ENCODE measurements around the gene ZFHX3. TPM values are rescaled to one million over a fixed set of nuclear protein-coding genes. Genes with fewer than 3 reads are reported as not detected.

The ZFHX3 gene
- total and polyA plus RNA-seq, 2 donors (not counting 3 experiments of a cell fraction or from before 2014, with no cell fraction given): 3.7 to 18.8 TPM

DNA sequence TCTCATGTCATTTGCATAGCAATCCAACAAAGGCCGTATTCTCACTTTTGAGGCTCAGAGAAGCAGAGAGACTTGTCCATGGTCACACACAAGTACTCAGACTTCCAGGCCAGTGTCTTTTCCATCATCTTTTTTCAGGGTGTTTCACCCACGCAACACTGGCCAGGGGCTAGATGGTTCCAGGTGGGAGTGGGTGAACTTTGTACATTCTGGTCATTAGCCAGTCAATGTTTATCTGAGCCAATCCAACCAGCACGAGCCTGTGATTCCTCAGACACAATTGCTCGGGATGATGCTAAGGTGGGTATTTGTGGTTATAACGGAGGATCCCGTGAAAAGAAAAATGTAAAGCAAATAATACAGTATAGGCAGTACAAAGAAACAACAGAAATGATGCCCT lies 56.3 kb downstream of the ZFHX3 start:
- Histone ChIP-seq H3K9me1 (replicated peaks; ENCODE audit: control insufficient read depth, extremely low read depth, insufficient read depth, low read length) (no peaks in the 10 kb centered on the region), H3K27me3 (ENCODE audit: control insufficient read depth in 2 of 2, insufficient read depth in 2 of 2, low read length in 2 of 2) (no peaks in the 10 kb centered on the region), H3K9me3 (replicated peaks; ENCODE audit: control insufficient read depth, insufficient read depth, low read length) (no peaks in the 10 kb centered on the region), H3K27ac (ENCODE audit: insufficient read depth, low read depth, low read length) (no peak overlapping the region), H2AFZ (ENCODE audit: low read depth, low read length) (no peak overlapping the region), H3K36me3 (ENCODE audit: control insufficient read depth in 2 of 2, extremely low read depth in 1 of 2, insufficient read depth in 2 of 2, low read length in 2 of 2) (no peaks in the 10 kb centered on the region), H3K4me2 (ENCODE audit: insufficient read depth, low read length) (no peak overlapping the region), H4K20me1 (replicated peaks; ENCODE audit: control insufficient read depth, extremely low read depth, insufficient read depth, low read length) (no peaks in the 10 kb centered on the region), H3K9ac (replicated peaks; ENCODE audit: extremely low read depth, insufficient read depth, low read length) (no peak overlapping the region), H3K4me1 (ENCODE audit: control insufficient read depth, extremely low read depth, insufficient read depth, low read length) (peaks cover 12% of the 10 kb centered on the region), H3K79me2 (ENCODE audit: control insufficient read depth, insufficient read depth, low read length) (peaks cover 36% of the 10 kb centered on the region), H3K4me3 (replicated peaks in 1 of 3; ENCODE audit: insufficient read depth in 1 of 3, low read depth in 1 of 3, low read length in 3 of 3) (no peak overlapping the region)
- intact Hi-C loops (cut with micrococcal nuclease): no loop called here
- FAIRE-seq (no peak), DNase-seq (ENCODE audit: low read depth, low spot score) (no peak)
- ChIA-PET POLR2A (no interaction called here), CTCF (no interaction called here)
- BruUV-seq (replicated peaks): no TSS peak
- dilution Hi-C loops (cut with MboI; ENCODE audit: extremely low pct_ligation_motif_present, low sequenced_read_pairs): no loop called here
- TF ChIP-seq, protein P1, sequence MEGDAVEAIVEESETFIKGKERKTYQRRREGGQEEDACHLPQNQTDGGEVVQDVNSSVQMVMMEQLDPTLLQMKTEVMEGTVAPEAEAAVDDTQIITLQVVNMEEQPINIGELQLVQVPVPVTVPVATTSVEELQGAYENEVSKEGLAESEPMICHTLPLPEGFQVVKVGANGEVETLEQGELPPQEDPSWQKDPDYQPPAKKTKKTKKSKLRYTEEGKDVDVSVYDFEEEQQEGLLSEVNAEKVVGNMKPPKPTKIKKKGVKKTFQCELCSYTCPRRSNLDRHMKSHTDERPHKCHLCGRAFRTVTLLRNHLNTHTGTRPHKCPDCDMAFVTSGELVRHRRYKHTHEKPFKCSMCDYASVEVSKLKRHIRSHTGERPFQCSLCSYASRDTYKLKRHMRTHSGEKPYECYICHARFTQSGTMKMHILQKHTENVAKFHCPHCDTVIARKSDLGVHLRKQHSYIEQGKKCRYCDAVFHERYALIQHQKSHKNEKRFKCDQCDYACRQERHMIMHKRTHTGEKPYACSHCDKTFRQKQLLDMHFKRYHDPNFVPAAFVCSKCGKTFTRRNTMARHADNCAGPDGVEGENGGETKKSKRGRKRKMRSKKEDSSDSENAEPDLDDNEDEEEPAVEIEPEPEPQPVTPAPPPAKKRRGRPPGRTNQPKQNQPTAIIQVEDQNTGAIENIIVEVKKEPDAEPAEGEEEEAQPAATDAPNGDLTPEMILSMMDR (IDR thresholded peaks at IDR 0.05; ENCODE audit: extremely low read depth in 1 of 2, insufficient read depth in 1 of 2, low read depth in 1 of 2, low read length in 2 of 2): no peak
- TF ChIP-seq MYC (IDR thresholded peaks at IDR 0.05; ENCODE audit: low read depth, low read length): no peak
- no peak for TF ChIP-seq POLR2AphosphoS5 (IDR thresholded peaks at IDR 0.05; ENCODE audit: insufficient read depth, low read depth, low read length)
- TF ChIP-seq FOS (IDR thresholded peaks at IDR 0.05; ENCODE audit: borderline replicate concordance, insufficient read depth, low read length): no peak
- no peak for TF ChIP-seq GATA2 (IDR thresholded peaks at IDR 0.05; ENCODE audit: insufficient read depth, insufficient read length, low read depth, low read length)
- no peak for TF ChIP-seq POLR2A (IDR thresholded peaks at IDR 0.05; ENCODE audit: low read depth, low read length)

DNA sequence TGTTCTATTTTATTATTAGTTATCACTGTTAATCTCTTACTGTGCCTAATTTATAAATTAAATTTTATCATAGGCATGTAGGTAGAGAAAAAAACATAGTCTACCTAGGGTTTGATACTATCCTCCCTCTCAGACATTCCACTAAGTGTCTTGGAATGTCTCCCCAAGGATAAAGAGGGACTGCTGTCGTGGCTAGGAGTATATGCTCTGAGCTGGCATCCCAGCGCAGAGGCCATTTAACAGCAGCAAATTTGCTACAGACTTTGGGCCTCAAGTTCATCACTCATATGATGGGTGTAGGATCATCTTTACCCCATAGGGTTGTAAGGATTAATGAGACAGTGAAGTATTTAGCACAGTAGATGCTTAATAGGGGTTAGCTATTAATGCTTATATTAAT lies 56.7 kb downstream of the ZFHX3 start:
- H4K20me1 ChIP-seq (replicated peaks; ENCODE audit: control insufficient read depth, extremely low read depth, insufficient read depth, low read length): no peaks in the 10 kb centered on the region
- peaks cover 12% of the 10 kb centered on the region for H3K4me1 ChIP-seq (ENCODE audit: control insufficient read depth, extremely low read depth, insufficient read depth, low read length)
- H3K79me2 ChIP-seq (ENCODE audit: control insufficient read depth, insufficient read depth, low read length): peaks cover 33% of the 10 kb centered on the region
- H3K9me3 ChIP-seq (replicated peaks; ENCODE audit: control insufficient read depth, insufficient read depth, low read length): no peaks in the 10 kb centered on the region
- H3K9ac ChIP-seq (replicated peaks; ENCODE audit: extremely low read depth, insufficient read depth, low read length): no peak overlapping the region
- ChIA-PET POLR2A (no interaction called here), CTCF (interaction anchor here (1.4 kb wide), 1 partner anchor 38 kb away, joined by 4 read pairs; no protein-coding TSS in a partner anchor)
- BruUV-seq (replicated peaks): no TSS peak
- dilution Hi-C loops (cut with MboI; ENCODE audit: extremely low pct_ligation_motif_present, low sequenced_read_pairs): no loop called here
- no peak overlapping the region for H3K4me3 ChIP-seq (replicated peaks in 1 of 3; ENCODE audit: insufficient read depth in 1 of 3, low read depth in 1 of 3, low read length in 3 of 3)
- no peaks in the 10 kb centered on the region for H3K27me3 ChIP-seq (ENCODE audit: control insufficient read depth in 2 of 2, insufficient read depth in 2 of 2, low read length in 2 of 2)
- H3K36me3 ChIP-seq (ENCODE audit: control insufficient read depth in 2 of 2, extremely low read depth in 1 of 2, insufficient read depth in 2 of 2, low read length in 2 of 2): no peaks in the 10 kb centered on the region
- no peak overlapping the region for H2AFZ ChIP-seq (ENCODE audit: low read depth, low read length)
- intact Hi-C loops (cut with micrococcal nuclease): no loop called here
- DNase-seq (ENCODE audit: low read depth, low spot score) (no peak), FAIRE-seq (no peak)
- no peak overlapping the region for H3K4me2 ChIP-seq (ENCODE audit: insufficient read depth, low read length)
- TF ChIP-seq MYC (IDR thresholded peaks at IDR 0.05; ENCODE audit: low read depth, low read length) (no peak), JUN (IDR thresholded peaks at IDR 0.05; ENCODE audit: borderline replicate concordance, insufficient read depth, insufficient read length, low read depth) (no peak), GATA2 (IDR thresholded peaks at IDR 0.05; ENCODE audit: insufficient read depth, insufficient read length, low read depth, low read length) (no peak), POLR2AphosphoS5 (IDR thresholded peaks at IDR 0.05; ENCODE audit: insufficient read depth, low read depth, low read length) (no peak), EZH2 (IDR thresholded peaks at IDR 0.05; ENCODE audit: borderline replicate concordance, low read depth, low read length, severe bottlenecking) (no peak), FOS (IDR thresholded peaks at IDR 0.05; ENCODE audit: borderline replicate concordance, insufficient read depth, low read length) (no peak), POLR2A (IDR thresholded peaks at IDR 0.05; ENCODE audit: low read depth, low read length) (no peak)
- TF ChIP-seq, protein P2, sequence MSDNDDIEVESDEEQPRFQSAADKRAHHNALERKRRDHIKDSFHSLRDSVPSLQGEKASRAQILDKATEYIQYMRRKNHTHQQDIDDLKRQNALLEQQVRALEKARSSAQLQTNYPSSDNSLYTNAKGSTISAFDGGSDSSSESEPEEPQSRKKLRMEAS (IDR thresholded peaks at IDR 0.05; ENCODE audit: insufficient read depth, insufficient read length): no peak
- TF ChIP-seq, protein P1 (IDR thresholded peaks at IDR 0.05; ENCODE audit: extremely low read depth in 1 of 2, insufficient read depth in 1 of 2, low read depth in 1 of 2, low read length in 2 of 2): no peak
- H3K9me1 ChIP-seq (replicated peaks; ENCODE audit: control insufficient read depth, extremely low read depth, insufficient read depth, low read length): no peaks in the 10 kb centered on the region
- no peak overlapping the region for H3K27ac ChIP-seq (ENCODE audit: insufficient read depth, low read depth, low read length)

All from endothelial cell of umbilical vein (primary cell).